Right ventricle myocardium inferior (tissue), 1 donor: ENCODE results near the gene PDCD11. TPM values are rescaled to one million over a fixed set of nuclear protein-coding genes. Genes with fewer than 3 reads are reported as not detected.

Experiments
- ATAC-seq: fragments of 200-7000 bp; cut with Tn5 transposase; one replicate; pipeline ENCODE4 v1.9.1; 2020; ENCODE audit warnings: mild to moderate bottlenecking, moderate library complexity
- DNase-seq: peaks from one replicate; pipeline ENCODE4 v3.0.0; 2021; ENCODE audit errors: missing footprints
- intact Hi-C: fragments of 100-400 bp; cut with DNase I; formaldehyde crosslinking; loops from one replicate; pipeline ENCODE4 v1.11.0; 2022
- total RNA-seq: library from RNA; stranded (reverse); fragmentation: NEBNext Ultra II Directional; extraction: Animal tissue kit (Norgen Biotek cat#: 25700); gene quantifications from one replicate; pipeline ENCODE4 v1.2.1, GENCODE V29; 2021
- donor health status: DM: no; HTN: yes; CAD: no; lungs with severe emphysema.

The PDCD11 gene
- total RNA-seq, 1 donor from 2014 or later: 12.1 TPM

DNA sequence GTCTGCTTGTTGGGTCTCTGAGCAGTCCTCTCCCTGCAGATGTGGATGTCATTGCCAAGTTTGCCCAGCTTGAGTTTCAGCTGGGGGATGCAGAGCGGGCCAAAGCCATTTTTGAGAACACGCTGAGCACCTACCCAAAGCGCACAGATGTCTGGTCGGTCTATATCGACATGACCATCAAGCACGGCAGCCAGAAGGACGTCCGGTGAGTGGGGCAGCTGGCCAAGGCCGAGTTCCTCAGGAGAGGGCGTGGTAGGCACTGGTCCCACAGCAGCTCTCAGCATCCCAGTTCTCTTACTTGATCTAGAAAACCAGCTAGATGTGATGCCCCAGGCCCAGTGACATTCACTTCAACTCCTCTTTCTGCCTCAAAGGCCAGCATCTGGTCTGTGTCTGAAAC, 48.1 kb downstream of the PDCD11 start:
- DNase-seq (no peak), ATAC-seq (no peak)
- intact Hi-C loops: no loop called here

DNA sequence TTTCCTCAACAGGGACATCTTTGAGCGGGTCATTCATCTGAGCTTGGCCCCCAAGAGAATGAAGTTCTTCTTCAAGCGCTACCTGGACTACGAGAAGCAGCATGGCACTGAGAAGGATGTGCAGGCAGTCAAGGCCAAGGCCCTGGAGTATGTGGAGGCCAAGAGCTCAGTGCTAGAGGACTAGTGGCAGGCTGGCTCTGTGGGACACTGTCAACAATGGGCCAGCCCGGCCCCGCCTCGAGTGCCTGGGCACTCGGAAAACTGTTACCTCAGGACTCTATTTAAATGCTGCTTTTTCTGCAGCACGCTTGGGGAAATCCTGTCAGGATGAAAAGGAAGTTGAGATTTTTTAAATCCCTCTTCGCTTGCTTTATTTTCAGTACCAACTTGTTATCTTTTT, 48.9 kb downstream of the PDCD11 start:
- ATAC-seq (no peak), DNase-seq (no peak)
- intact Hi-C loops: no loop called here

DNA sequence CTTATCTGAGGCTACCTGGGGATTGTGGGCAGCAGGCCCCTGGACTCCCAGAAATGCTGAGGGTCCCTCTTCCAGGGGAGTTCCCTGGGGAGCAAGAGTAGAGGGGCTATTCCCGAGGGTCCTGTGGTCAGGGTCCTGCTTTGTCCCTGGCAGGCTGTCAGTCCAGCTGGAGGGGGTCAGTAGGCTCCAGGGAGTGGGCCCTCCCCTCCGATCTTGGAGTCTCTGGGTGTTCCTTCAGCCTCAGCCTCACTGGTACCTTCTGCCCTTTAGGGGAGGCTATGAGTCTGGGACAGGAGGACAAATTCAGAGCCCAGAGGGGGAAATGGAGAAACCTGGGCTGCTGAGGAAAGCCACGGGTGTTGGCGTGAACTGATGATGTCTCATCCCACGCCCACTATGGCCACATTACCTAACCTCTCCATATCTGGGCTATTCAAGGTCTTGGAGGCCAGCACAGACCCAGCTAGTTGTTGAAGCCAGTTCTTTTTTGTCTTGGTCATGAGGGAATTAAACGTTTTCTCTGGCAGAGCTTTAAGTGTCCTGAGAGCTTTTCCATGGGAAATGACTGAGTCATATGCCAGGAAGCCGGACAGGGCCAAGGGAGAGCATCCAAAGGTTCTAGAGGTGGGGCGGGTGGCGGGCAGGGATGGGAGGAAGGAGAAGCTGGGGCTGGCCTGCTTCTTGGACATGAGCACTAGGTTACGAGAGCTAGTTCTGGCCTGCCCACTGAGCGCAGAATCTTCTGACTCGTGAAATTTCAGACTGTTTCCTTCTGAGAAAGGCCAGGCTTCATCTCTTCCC, 49.5 kb downstream of the PDCD11 start:
- ATAC-seq (peak; percentile 81), DNase-seq (peak; percentile 85)
- intact Hi-C loops: no loop called here

DNA sequence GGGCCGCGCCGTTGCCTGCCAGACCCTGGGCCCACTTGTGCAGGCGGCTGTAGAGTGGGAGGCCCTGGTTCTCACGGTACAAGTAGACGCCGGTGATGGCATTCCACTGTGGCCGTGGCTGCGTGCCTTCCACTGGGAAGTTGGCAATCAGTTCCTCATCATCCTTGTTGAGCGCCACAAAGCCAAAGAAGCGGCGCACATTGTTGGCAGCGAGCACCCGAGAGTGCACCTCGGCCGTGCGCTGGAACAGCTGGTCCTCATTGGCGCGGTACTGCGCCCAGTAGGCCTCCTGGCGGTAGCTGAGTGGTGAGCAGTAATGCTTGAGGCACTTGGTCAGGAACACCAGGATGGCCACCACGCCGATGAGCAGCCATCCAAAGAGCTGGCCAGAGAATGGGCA, 50.8 kb downstream of the PDCD11 start:
- intact Hi-C loops: no loop called here
- DNase-seq (no peak), ATAC-seq (no peak)

DNA sequence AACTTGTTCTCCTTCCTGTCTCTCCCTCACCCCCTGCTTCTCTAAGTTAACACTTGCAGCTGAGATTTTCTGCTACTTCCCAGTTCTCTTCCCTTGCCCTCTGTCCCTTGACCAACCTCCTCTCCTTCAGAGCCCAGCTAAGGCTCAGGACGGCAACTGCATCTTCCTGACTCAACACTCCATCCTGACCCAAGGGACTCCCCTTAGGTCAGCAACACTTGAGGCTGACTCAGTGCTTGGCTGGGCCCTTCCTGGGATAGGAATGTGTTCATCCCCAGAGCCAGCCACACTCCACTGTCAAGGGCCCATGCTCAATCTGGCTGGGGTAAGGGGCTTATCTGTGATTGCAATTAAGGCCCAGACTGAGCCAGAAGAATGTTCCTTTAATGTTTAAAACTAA, 52.3 kb downstream of the PDCD11 start:
- peak; percentile 56 for ATAC-seq
- intact Hi-C loops: no loop called here
- DNase-seq: peak; percentile 77

DNA sequence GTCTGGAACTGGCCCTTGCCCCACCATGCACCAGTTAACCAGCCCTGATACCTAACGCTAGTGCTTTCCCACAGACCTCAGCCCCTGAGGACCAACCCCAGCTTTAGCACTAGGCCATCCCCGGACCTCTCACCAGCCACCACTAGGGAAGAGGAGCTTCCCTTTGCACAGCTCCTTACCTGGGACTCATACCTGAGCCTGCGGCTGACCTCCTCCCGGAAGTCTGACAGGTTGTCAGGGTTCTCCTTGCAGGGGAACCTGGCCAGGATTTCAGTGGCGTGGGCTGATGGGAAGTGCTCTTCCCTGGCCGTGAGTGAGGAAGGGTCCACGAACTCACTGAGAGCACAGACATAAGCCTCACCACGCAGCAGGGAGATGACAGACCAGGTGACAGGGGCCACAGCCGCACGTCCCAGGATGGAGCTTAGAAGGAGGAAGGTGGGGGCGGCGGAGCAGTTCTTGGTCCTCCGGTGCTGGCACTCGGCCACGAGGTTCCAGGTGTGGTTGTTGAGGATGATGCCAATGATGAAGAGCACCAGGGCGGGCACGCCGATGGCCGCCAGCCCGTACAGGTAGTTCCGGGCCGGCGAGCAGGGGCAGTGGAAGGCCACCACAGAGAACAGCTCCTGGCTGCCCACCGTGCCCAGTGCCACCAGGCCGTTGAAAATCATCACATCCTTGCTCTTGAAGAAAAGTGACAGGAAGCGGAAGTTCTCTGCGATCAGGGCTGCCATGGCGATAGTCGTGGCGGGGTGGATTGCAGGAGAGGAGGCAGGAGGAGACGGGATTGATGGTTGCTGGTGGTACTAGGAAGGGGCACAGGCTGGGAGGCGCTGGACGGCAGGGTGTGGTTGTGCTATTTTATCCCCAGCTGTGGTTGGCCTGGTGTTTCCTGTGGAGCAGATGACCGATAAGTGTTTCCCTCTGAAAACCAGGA, 53.0 kb downstream of the PDCD11 start:
- intact Hi-C loops: no loop called here
- no peak for ATAC-seq

DNA sequence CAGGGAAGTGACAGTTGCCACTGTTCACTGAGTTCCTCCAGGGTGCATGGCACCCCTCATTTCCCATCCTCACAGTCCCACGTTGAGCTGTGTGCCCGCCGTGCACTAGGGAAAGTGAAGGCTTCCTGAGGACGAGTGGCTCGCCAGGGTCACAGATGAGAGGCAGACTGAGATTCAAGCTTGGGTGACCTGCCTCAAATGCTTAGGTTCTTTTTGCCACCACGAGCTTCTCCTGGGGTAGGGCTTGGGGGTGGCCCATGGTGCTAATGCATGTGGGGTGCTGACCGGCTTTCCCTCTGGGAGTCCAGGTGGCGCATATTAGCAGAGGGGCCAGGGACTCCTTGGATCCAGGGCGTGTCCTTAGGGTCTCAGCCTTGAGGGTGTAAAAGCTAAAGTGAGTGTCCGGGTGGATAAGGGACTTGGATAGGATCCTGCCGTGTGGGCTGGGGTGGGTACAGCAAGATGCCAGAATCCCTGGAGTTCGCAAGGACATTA, 53.8 kb downstream of the PDCD11 start:
- no peak for DNase-seq
- intact Hi-C loops: no loop called here

More for the DNA sequence above, 53.0 kb downstream of the PDCD11 start:
- DNase-seq: no peak

DNA sequence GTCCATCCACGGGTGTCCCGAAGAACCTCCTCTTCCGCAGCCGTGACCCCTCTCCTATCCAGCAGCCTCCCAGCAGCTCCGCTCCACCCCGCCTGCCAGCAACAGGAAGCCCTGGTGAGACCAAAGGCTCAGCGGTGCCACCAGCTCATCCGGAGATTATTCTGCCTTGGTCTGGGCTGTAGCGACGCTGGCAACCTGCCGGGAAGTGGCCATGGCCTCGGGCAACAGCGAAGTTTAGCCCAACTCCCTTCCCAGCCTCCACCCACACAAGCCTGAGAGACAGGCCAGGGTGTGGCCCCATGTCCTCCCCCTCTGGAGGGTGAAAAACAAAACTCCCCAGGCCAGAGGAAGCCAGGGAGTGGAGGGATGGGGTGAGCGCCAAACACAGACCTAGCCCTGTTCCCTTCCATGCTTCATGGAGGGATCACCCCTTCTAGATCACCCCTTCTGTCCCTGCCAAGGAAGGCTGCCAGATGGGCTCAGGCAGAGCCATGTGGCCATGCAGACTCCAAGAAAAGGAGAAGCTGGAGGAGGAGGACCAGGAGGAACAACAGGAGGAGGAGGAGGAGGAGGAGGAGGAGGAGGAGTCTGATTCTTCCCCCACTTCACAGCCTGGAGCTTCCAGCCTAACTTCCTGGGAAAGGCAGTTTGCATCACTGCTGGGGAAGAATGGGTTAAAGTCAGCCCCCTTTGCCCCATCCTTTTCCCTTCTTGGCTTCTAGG, 54.8 kb downstream of the PDCD11 start:
- intact Hi-C loops: no loop called here
- ATAC-seq: peak; percentile 70
- DNase-seq: peak; percentile 89

More for the DNA sequence above, 53.8 kb downstream of the PDCD11 start:
- no peak for ATAC-seq

DNA sequence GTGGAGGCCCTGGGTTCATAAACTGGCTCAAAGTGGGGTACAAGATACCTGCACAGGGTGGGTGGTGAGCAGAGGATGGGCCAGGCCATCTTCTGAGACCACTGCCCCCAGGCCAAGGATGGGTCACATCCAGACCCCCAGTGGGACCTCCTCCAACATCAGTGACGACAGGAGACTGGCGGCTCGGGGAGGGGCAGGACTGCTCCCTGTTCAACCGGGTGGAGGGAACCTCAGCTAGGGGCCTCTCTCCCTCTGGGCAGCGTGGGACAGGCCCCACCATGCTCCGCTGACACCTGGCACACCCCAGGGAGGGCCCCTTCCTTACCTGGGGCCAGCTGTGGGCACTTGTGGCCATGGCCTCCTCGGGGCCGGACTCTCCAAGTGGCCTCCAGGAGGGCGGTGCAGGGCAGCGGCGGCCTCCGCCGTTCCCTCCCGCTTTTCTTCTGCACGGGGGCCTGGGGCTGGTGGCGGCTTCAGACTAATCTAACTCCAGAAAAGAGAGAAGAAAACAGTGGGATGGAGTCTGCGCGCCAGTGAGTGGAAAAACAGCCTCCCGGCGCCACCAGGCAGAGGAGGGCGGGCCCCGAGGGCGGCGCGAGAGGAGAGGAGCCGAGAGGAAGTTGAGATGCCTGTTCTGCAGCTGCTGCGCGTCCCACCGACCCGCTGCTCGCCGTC, 55.5 kb downstream of the PDCD11 start, which contains the start of gene CALHM2:
TSS of gene CALHM2 (minus strand) at position 540 of the 675 bp plus-strand sequence. CDS start 2,429 bp downstream, outside the sequence.
- ATAC-seq: peak; percentile 65
- intact Hi-C loops: no loop called here

DNA sequence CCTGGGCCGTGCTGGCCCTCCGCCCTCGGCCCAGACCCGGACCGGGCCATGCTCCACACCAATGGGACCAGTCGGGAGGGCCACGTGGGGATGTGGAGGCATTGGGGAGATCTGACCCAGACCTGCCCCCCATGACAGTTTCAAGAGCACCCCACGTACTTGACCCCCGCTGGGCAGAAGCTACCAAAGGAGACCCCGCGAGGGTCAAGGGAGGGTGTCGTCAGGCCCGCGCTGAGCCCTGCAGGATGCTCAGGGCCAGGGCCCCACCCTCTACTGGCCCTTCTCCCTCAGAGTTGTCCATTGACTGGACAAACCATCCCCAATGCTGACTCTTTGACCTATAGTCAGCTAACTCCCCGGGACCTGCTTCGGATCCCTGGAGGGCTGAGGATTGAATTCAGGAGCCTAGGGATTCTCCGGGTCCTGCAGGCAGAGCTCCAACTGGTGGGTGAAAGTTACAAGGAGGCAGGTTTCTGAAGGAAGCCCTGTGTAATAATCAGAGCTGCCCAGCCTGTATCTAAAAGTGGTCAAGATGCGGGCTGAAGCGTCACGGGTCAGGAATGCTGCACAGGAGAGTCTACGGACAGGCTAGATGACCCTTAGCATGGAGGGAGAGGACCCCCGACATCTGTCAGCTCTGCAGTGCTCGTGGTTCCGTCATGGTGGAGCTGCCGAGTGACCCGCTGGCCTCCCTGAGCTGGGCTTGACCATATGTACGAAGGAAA, 56.2 kb downstream of the PDCD11 start:
- ATAC-seq (no peak), DNase-seq (no peak)
- intact Hi-C loops: no loop called here

More for the DNA sequence above, 55.5 kb downstream of the PDCD11 start, which contains the start of gene CALHM2:
- DNase-seq: peak; percentile 88

DNA sequence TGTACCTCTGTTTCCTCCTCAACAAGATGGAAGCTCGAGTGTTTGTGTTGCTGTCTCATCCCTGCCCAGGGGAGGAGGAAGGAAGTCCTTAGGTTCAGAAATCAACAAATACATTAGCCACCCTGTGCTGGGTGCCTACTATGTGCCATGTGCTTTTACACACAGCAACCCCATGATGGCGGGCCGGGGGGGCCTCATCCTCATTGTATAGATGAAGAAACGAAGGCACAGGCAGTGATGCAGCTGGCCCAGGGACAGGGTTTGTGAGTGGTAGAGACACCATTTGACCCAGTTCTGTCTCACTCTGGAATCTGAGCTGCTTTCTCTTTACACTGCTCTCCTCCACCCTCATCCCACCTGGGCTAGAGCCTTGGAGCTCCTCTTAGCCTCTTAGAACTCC, 57.6 kb downstream of the PDCD11 start:
- DNase-seq (no peak), ATAC-seq (no peak)
- intact Hi-C loops: no loop called here

DNA sequence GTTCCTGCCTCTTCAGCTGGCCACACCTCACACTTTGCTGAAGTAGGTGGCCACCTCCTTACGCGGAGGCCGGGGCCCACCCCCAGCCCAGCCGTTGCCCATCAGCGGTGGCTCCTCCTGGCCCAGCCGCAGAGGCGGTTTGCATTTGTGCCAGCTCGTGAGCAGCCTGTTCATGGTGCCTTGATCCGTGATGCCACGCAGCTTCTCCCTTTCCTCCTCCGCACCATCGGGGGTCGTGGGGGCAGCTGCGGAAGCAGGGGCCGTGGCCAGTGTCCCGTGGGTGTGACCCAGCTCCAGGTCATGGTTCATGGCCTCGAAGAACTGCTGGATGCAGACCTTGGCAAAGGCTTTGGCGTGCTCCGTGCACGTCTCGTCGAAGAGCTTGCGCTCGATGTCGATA, 58.8 kb downstream of the PDCD11 start:
- intact Hi-C loops: no loop called here
- ATAC-seq (no peak), DNase-seq (no peak)

DNA sequence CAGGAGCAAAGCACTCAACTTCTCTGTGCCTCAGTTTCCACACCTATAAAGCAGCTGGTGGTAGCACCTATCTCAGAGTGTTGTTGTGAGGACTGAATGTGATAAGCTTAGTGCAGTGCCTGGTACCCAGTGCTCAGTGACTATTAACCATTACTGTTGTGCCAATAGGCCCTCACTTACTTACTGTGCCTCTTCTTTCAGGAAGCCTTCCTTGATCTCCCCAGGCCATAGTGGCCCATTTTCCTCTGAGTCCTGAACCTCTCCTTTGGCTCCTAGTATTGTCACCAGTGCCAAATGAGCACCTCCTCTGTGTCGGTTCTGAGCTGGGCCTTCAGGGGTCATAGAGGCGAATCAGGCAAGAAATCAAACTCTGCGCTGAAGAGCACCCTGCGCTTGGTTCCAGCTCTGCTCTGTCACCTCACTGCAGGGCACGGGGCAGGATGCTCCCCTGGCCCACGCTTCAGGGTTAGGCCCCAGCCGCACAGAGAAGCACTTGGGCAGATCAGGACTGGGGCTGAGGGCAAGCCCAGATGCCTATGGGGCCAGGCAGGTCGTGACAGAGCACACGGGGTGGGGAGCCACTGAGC, 59.7 kb downstream of the PDCD11 start:
- intact Hi-C loops: no loop called here
- DNase-seq: no peak
- ATAC-seq: no peak

DNA sequence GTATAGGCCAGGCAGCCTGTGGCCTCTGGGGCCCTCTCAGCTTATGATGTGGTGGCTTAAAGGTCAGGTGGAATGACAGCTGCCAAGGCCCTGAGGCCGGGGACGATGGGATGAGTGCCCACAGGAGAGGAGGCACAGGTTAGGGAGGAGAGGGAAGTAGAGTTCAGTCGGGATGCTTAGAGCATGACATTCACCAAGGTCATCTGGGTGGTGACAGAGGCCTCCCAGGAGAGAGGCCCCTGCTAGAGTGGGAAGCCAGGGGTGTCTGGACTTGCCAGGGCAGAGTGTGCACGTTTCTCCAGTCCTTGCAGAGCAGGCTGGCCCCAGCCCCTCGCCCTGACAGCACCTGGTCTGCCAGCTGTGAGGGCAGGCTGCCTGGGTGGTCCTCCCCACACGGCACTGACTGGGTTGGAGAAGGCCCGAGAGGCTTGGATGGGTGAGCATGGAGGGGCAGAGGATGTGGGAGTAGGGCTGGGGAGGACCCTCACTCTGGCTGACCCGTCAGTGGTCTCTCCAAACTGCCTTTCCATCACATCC, 60.8 kb downstream of the PDCD11 start:
- DNase-seq: no peak
- ATAC-seq: no peak
- intact Hi-C loops: no loop called here

DNA sequence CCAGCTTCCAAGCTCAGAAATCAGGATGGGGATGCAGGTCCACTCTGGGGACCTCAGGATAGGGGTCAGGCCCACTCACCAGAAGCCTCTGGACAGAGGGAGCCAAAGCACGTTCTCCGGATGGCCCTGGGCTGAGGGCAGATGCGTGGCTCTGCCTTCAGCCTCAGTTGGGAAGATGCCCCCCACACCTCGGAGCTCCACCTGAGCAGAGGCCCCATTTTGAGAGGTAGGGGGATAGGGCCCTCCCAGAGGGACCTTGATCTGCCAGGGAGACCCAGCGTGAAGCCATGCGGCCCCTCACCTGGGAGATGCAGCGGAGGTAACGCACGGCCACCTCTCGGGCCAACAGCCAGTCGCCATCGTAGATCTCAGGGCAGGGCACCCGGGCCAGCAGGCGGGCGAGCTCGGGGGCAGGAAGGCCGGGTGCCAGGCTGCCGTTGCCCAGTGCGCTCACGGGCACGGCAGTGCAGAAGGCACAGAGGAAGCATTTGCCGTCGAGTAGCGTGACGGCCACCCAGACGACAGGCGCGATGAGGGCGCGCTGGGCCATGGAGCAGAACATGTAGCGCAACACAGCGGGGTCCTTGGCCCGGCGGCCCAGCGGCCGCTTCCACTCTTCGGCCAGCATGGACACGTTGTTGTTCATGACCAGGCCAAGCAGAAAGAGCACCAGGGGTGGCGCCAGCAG, 61.6 kb downstream of the PDCD11 start:
- ATAC-seq (no peak), DNase-seq (peak; percentile 55)
- intact Hi-C loops: no loop called here

DNA sequence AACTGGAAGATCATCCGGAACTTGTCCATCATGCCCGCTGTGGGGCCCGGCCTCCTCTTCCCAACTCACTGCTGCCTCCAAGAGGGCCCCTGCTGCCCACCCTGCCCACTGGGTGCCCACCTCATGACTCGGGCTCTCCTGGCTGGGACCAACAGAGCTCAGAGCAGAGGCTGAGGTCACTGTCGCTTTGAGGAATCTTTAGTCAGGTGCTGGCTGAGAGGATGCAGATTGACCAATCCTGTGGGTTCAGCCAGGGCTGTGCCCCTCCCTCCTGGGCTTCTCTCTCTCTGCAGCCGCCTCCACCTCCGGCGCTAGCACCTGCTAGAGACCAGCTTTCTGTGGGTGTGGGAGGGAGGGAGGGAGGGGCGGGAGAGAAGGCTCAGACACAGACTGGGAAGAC, 62.3 kb downstream of the PDCD11 start, which contains the start of gene CALHM1:
TSS of gene CALHM1 (minus strand) at position 181 of the 400 bp plus-strand sequence. CDS start at position 32, 149 bp downstream.
- ATAC-seq (no peak), DNase-seq (peak; percentile 5)
- intact Hi-C loops: no loop called here
